HuH-7.5 (cell line): Measurements from ENCODE around the gene MRPL21.

Experiments
- DNase-seq: peaks from one replicate; pipeline ENCODE4 v3.0.0; 2011; ENCODE audit warnings: low spot score

MRPL21 gene

GRCh38 chr11:68934666-68935065, 31.0 kb upstream of the MRPL21 start:
- DNase-seq = no peak

GRCh38 chr11:68934321-68934645, 30.7 kb upstream of the MRPL21 start:
- no peak for DNase-seq

GRCh38 chr11:68933605-68934320, 30.1 kb upstream of the MRPL21 start:
- DNase-seq = no peak

GRCh38 chr11:68932933-68933577, 29.4 kb upstream of the MRPL21 start:
- DNase-seq = no peak

- no peak for DNase-seq
These were observed 28.7 kb upstream of the MRPL21 start for GRCh38 chr11:68932358-68932757.

GRCh38 chr11:68931911-68932310, 28.3 kb upstream of the MRPL21 start:
- DNase-seq = no peak

- no peak for DNase-seq
These were observed 27.6 kb upstream of the MRPL21 start for GRCh38 chr11:68930991-68931855.

- DNase-seq = no peak
These were observed 26.3 kb upstream of the MRPL21 start for GRCh38 chr11:68929706-68930570.

- no peak for DNase-seq
These were observed 25.5 kb upstream of the MRPL21 start for GRCh38 chr11:68929135-68929534.

GRCh38 chr11:68928136-68928880, 24.7 kb upstream of the MRPL21 start:
- DNase-seq = no peak

GRCh38 chr11:68927280-68928135, 23.9 kb upstream of the MRPL21 start:
- no peak for DNase-seq

GRCh38 chr11:68925611-68926010, 22.0 kb upstream of the MRPL21 start:
- DNase-seq = no peak

- DNase-seq = no peak
These were observed 20.7 kb upstream of the MRPL21 start for GRCh38 chr11:68924073-68924925.

- DNase-seq = no peak
These were observed 20.0 kb upstream of the MRPL21 start for GRCh38 chr11:68923614-68924013.

GRCh38 chr11:68916439-68916838, 12.8 kb upstream of the MRPL21 start:
- DNase-seq = no peak

- no peak for DNase-seq
These were observed 11.1 kb upstream of the MRPL21 start for GRCh38 chr11:68914761-68915160.

GRCh38 chr11:68913188-68913587, 9.6 kb upstream of the MRPL21 start:
- no peak for DNase-seq

GRCh38 chr11:68912254-68912653, 8.6 kb upstream of the MRPL21 start:
- no peak for DNase-seq

- no peak for DNase-seq
These were observed 8.1 kb upstream of the MRPL21 start for GRCh38 chr11:68911731-68912130.
